Neural progenitor cell (in vitro differentiated cells): Measurements from ENCODE around the gene TMEM120B. TPM values are rescaled to one million over a fixed set of nuclear protein-coding genes. Genes with fewer than 3 reads are reported as not detected.
"Not testable (repeated sequence)": the region's sequence is repeated elsewhere in the genome, so short reads cannot be mapped to it uniquely, and the experiment has no call there.

Source experiments
- DNase-seq: peaks from one replicate; pipeline ENCODE4 v3.0.0-alpha.2; 2016; ENCODE audit warnings: low spot score
- H2AFZ ChIP-seq: fragments of 200-600 bp; sonication (generic); replicated peaks from 2 replicates; pipeline ENCODE4 v1.6.1; 2016; ENCODE audit warnings: antibody characterized with exemption
- H3F3A ChIP-seq: fragments of 200-600 bp; sonication (generic); 2 replicates; pipeline ENCODE4 v1.6.1; 2016; ENCODE audit warnings: antibody characterized with exemption, low read depth
- H3K27ac ChIP-seq: fragments of 200-600 bp; sonication (generic); 2 replicates; pipeline ENCODE4 v1.5.1; 2016; ENCODE audit warnings: mild to moderate bottlenecking
- H3K27me3 ChIP-seq: fragments of 200-600 bp; sonication (generic); 2 replicates; pipeline ENCODE4 v1.6.1; 2016; ENCODE audit warnings: mild to moderate bottlenecking, moderate library complexity
- H3K36me3 ChIP-seq: fragments of 200-600 bp; sonication (generic); 2 replicates; pipeline ENCODE4 v1.5.1; 2016
- H3K4me1 ChIP-seq: fragments of 200-600 bp; sonication (generic); 2 replicates; pipeline ENCODE4 v1.6.1; 2016; ENCODE audit warnings: mixed run types
- H3K4me2 ChIP-seq: fragments of 200-600 bp; sonication (generic); 2 replicates; pipeline ENCODE4 v1.6.1; 2016
- H3K4me3 ChIP-seq: fragments of 200-600 bp; sonication (generic); 2 replicates; pipeline ENCODE4 v1.5.1; 2016
- H3K79me2 ChIP-seq: fragments of 200-600 bp; sonication (generic); 2 replicates; pipeline ENCODE4 v1.6.1; 2016; ENCODE audit warnings: low read depth
- H3K9ac ChIP-seq: fragments of 200-600 bp; sonication (generic); 2 replicates; pipeline ENCODE4 v1.6.1; 2016
- H3K9me3 ChIP-seq: fragments of 200-600 bp; sonication (generic); 2 replicates; pipeline ENCODE4 v1.5.1; 2016; ENCODE audit warnings: low read depth
- H4K20me1 ChIP-seq: fragments of 200-600 bp; sonication (generic); 2 replicates; pipeline ENCODE4 v1.6.1; 2016; ENCODE audit warnings: low read depth
- H3K27ac Mint-ChIP-seq: 3 replicates; pipeline ENCODE4 v1.8.0; 2021; ENCODE audit warnings: mixed read lengths
- H3K27me3 Mint-ChIP-seq: 2 replicates; pipeline ENCODE4 v1.8.0; 2022; ENCODE audit warnings: low read depth, mild to moderate bottlenecking, inconsistent platforms, moderate library complexity, mixed read lengths; ENCODE audit not compliant: insufficient read depth
- H3K36me3 Mint-ChIP-seq: 3 replicates; pipeline ENCODE4 v1.8.0; 2021; ENCODE audit warnings: mixed read lengths
- H3K4me1 Mint-ChIP-seq: 3 replicates; pipeline ENCODE4 v1.8.0; 2021; ENCODE audit warnings: mixed read lengths
- H3K4me3 Mint-ChIP-seq: 3 replicates; pipeline ENCODE4 v1.8.0; 2021; ENCODE audit warnings: mild to moderate bottlenecking, moderate library complexity, mixed read lengths
- H3K9me3 Mint-ChIP-seq: 3 replicates; pipeline ENCODE4 v1.8.0; 2020; ENCODE audit warnings: mixed read lengths
- CTCF ChIP-seq: fragments of 200-600 bp; sonication (generic); IDR thresholded peaks from 2 replicates; pipeline ENCODE4 v1.5.1; 2017; ENCODE audit warnings: antibody characterized with exemption, mild to moderate bottlenecking
- EZH2 ChIP-seq: fragments of 200-600 bp; sonication (generic); IDR thresholded peaks from 2 replicates; pipeline ENCODE4 v1.6.1; 2017; ENCODE audit warnings: antibody characterized with exemption, mild to moderate bottlenecking, moderate library complexity
- EZH2phosphoT487 ChIP-seq: fragments of 200-600 bp; sonication (generic); IDR thresholded peaks from 2 replicates; pipeline ENCODE4 v1.6.1; 2017; ENCODE audit warnings: antibody characterized with exemption
- total RNA-seq: library from RNA; depleted of rRNA; stranded (reverse); fragments of >200 nt; gene quantifications from 2 replicates; pipeline ENCODE4 v1.2.3, GENCODE V29; 2015; ENCODE audit warnings: low replicate concordance

TMEM120B gene
- total RNA-seq, result 4.7 and 12.7 TPM in 2 replicates

DNA sequence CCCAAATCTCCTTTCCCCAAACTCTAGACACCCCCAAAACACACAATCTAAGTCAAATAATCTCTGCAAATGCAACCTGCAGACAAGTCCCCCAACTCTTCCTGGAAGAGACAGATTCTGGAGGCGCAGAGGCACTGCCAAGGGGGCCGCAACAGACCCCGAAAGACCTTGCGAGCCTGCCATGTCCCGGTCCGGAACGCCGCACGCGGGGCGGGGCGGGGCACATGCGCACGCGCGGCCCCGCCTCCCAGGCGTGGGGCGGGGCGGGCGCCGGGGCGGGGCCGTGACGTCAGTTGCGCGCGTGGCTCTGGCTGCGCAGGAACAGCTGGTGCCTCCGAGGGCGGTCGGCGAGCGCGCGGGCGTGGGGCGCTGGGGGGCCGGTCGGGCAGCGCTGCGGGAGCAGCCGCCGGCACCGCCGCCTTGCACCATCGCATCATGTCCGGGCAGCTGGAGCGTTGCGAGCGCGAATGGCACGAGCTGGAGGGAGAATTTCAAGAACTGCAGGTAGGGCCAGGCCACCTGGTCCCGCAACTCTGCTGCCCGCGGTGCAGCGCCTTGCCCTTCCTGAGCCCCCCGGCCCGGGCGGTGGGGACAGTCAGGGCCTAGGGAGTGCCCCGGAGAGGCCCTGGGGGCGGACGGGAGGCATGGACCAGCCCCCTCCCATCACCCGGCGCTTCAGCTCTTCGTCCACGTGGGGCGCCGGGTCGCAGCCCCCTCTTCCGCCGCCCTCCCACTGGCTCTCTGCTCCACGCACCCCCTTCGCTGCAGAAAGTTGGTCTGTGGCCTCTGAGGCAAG lies at the start of gene TMEM120B:
Gene TMEM120B (plus strand): TSS at position 292 of the 796 bp plus-strand sequence. CDS start 144 bp downstream, at position 436.
- Histone ChIP-seq H3K27ac (no peak within 1 kb of the TSS), H3K36me3 (no peaks in the 10 kb centered on the region), H3F3A (peaks cover 34% of the 10 kb centered on the region), H3K27me3 (no peaks in the 10 kb centered on the region), H3K79me2 (peaks cover 34% of the 10 kb centered on the region), H2AFZ (peak within 1 kb of the TSS; percentile 98), H3K4me2 (peak within 1 kb of the TSS; percentile 90), H3K4me1 (peaks cover 15% of the 10 kb centered on the region), H3K9ac (peak within 1 kb of the TSS; percentile 35), H3K9me3 (no peaks in the 10 kb centered on the region), H3K4me3 (peak within 1 kb of the TSS; percentile 94), H4K20me1 (peaks cover 16% of the 10 kb centered on the region)
- Mint-ChIP-seq H3K27me3 (peaks cover 6% of the 10 kb centered on the region), H3K4me3 (peak within 1 kb of the TSS; percentile 89), H3K27ac (peak within 1 kb of the TSS; percentile 15), H3K9me3 (no peaks in the 10 kb centered on the region), H3K36me3 (no peaks in the 10 kb centered on the region), H3K4me1 (peaks cover 50% of the 10 kb centered on the region)
- no peak for TF ChIP-seq EZH2phosphoT487
- peak; percentile 44 for TF ChIP-seq CTCF
- no peak for TF ChIP-seq EZH2
- peak; percentile 86 for DNase-seq

DNA sequence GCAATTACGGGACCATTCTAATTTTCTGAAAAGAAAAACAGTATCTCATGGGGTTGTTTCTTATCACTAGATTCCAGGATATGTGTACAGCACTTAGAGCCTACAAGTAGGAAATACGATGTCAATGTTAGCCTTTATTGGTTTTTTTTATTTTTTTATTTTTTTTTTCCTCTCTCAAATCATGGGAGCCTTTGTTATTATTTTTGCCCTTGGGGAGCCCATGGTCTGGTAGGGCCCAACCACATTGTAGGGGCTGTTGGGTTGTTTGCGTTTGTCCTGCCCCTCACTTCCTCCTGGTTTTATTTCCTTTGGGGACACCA lies 49.0 kb upstream of the TMEM120B start:
- no peaks in the 10 kb centered on the region for H3K36me3 ChIP-seq
- Mint-ChIP-seq H3K27ac (no peak overlapping the region), H3K27me3 (peaks cover 5% of the 10 kb centered on the region), H3K9me3 (no peaks in the 10 kb centered on the region), H3K4me3 (no peak overlapping the region), H3K36me3 (peaks cover 2% of the 10 kb centered on the region), H3K4me1 (peaks cover 27% of the 10 kb centered on the region)
- peaks cover 18% of the 10 kb centered on the region for H3K4me1 ChIP-seq
- H3K9ac ChIP-seq, result no peak overlapping the region
- peaks cover 8% of the 10 kb centered on the region for H3K79me2 ChIP-seq
- peak overlapping the region; percentile 37 for H2AFZ ChIP-seq
- no peak overlapping the region for H3K27ac ChIP-seq
- H3F3A ChIP-seq, result peaks cover 30% of the 10 kb centered on the region
- H3K4me2 ChIP-seq, result peak overlapping the region; percentile 74
- H3K27me3 ChIP-seq, result no peaks in the 10 kb centered on the region
- peak overlapping the region; percentile 50 for H3K4me3 ChIP-seq
- no peak for DNase-seq
- H3K9me3 ChIP-seq, result no peaks in the 10 kb centered on the region
- TF ChIP-seq EZH2phosphoT487, result no peak
- no peak for TF ChIP-seq EZH2
- TF ChIP-seq CTCF, result no peak
- H4K20me1 ChIP-seq, result no peaks in the 10 kb centered on the region

DNA sequence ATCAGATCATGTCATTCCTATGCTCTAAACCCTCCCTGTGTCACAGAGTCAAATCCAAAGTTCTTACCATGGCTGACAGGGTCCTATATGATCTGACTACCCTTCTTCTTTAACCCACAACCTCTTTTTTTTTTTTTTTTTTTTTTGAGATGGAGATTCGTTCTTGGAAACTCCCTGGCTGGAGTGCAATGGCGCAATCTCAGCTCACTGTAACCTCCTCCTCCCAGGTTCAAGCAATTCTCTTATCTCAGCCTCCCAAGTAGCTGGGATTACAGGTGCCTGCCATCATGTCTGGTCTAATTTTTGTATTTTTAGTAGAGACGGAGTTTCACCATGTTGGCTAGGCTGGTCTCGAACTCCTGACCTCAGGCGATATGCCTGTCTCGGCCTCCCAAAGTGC lies 45.7 kb upstream of the TMEM120B start:
- not testable (repeated sequence) for H3K36me3 ChIP-seq, H4K20me1 ChIP-seq, H3K9me3 Mint-ChIP-seq, H3K9me3 ChIP-seq, H3K4me3 Mint-ChIP-seq, H2AFZ ChIP-seq, H3K36me3 Mint-ChIP-seq, H3K27ac ChIP-seq, H3K4me2 ChIP-seq, DNase-seq, H3K4me3 ChIP-seq, H3K79me2 ChIP-seq, H3K4me1 ChIP-seq, H3K9ac ChIP-seq, H3K27me3 ChIP-seq, H3K27ac Mint-ChIP-seq
- Mint-ChIP-seq H3K27me3 (peaks cover 10% of the 10 kb centered on the region), H3K4me1 (peaks cover 12% of the 10 kb centered on the region)
- peaks cover 25% of the 10 kb centered on the region for H3F3A ChIP-seq
